HEK293T (cell line): ENCODE results near the gene SLC35G2.
"Not testable (repeated sequence)": the region's sequence is repeated elsewhere in the genome, so short reads cannot be mapped to it uniquely, and the experiment has no call there.

ENCODE experiments used
- CTCF ChIA-PET: fragments of 350-600 bp; formaldehyde crosslinking; extraction: SDS; loops from one replicate; lab custom pipeline; 2021; ENCODE audit warnings: antibody characterized with exemption, inconsistent platforms; lab: Yijun Ruan, JAX
- POLR2A ChIA-PET: fragments of 350-600 bp; formaldehyde crosslinking; extraction: SDS; loops from one replicate; lab custom pipeline; 2020; ENCODE audit warnings: antibody characterized with exemption, inconsistent platforms; lab: Yijun Ruan, JAX
- DNase-seq: peaks from one replicate; pipeline ENCODE4 v3.0.0; 2012; ENCODE audit warnings: mixed read lengths; ENCODE audit errors: extremely low spot score
- ARNT ChIP-seq: fragments of 450-650 bp; IDR thresholded peaks from 2 replicates; pipeline ENCODE4 v1.6.1; 2017; ENCODE audit warnings: mild to moderate bottlenecking
- BHLHE40 ChIP-seq: fragments of 450-650 bp; IDR thresholded peaks from 2 replicates; pipeline ENCODE4 v1.6.1; 2016; ENCODE audit warnings: mild to moderate bottlenecking, moderate library complexity, borderline replicate concordance
- CTBP1 ChIP-seq: fragments of 450-650 bp; IDR thresholded peaks from 2 replicates; pipeline ENCODE4 v1.6.1; 2016; ENCODE audit warnings: borderline replicate concordance
- ELF4 ChIP-seq: fragments of 450-650 bp; IDR thresholded peaks from 2 replicates; pipeline ENCODE4 v1.6.1; 2017; ENCODE audit warnings: antibody characterized with exemption
- FOXA1 ChIP-seq: fragments of 450-650 bp; IDR thresholded peaks from 2 replicates; pipeline ENCODE4 v1.6.1; 2016; ENCODE audit warnings: mild to moderate bottlenecking
- FOXK2 ChIP-seq: fragments of 450-650 bp; IDR thresholded peaks from 2 replicates; pipeline ENCODE4 v1.6.1; 2016; ENCODE audit warnings: mild to moderate bottlenecking
- FOXM1 ChIP-seq: fragments of 450-650 bp; IDR thresholded peaks from 2 replicates; pipeline ENCODE4 v1.6.1; 2017; ENCODE audit warnings: mild to moderate bottlenecking, borderline replicate concordance
- HDGF ChIP-seq: fragments of 450-650 bp; IDR thresholded peaks from 2 replicates; pipeline ENCODE4 v1.6.1; 2017; ENCODE audit warnings: antibody characterized with exemption, borderline replicate concordance
- L3MBTL2 ChIP-seq: fragments of 450-650 bp; conservative IDR thresholded peaks from 2 replicates; pipeline ENCODE4 v1.6.1; 2016; ENCODE audit warnings: mild to moderate bottlenecking
- LEF1 ChIP-seq: fragments of 450-650 bp; IDR thresholded peaks from 2 replicates; pipeline ENCODE4 v1.6.1; 2017; ENCODE audit warnings: mild to moderate bottlenecking, borderline replicate concordance
- NFRKB ChIP-seq: fragments of 450-650 bp; IDR thresholded peaks from 2 replicates; pipeline ENCODE4 v1.6.1; 2016; ENCODE audit warnings: mild to moderate bottlenecking, moderate library complexity
- PKNOX1 ChIP-seq: fragments of 450-650 bp; IDR thresholded peaks from 2 replicates; pipeline ENCODE4 v1.6.1; 2016
- SP1 ChIP-seq: fragments of 450-650 bp; IDR thresholded peaks from 2 replicates; pipeline ENCODE4 v1.6.1; 2017
- SUZ12 ChIP-seq: fragments of 450-650 bp; IDR thresholded peaks from 2 replicates; pipeline ENCODE4 v1.6.1; 2016; ENCODE audit warnings: mild to moderate bottlenecking
- TARDBP ChIP-seq: fragments of 450-650 bp; IDR thresholded peaks from 2 replicates; pipeline ENCODE4 v1.6.1; 2016
- ZNF384 ChIP-seq: fragments of 450-650 bp; IDR thresholded peaks from 2 replicates; pipeline ENCODE4 v1.6.1; 2016

The SLC35G2 gene

GRCh38 chr3:136869282-136869681 is 50.4 kb downstream of the SLC35G2 start:
- TF ChIP-seq FOXM1 (no peak), ARNT (no peak), HDGF (no peak), BHLHE40 (no peak), LEF1 (no peak), FOXA1 (no peak), PKNOX1 (no peak), NFRKB (no peak), FOXK2 (no peak), TARDBP (no peak), CTBP1 (no peak), SUZ12 (no peak), ELF4 (no peak), ZNF384 (no peak), L3MBTL2 (no peak)
- CTCF ChIA-PET, result no interaction called here
- POLR2A ChIA-PET, result no interaction called here
- no peak for DNase-seq

GRCh38 chr3:136872258-136872657 is 53.3 kb downstream of the SLC35G2 start:
- CTCF ChIA-PET, DNase-seq, POLR2A ChIA-PET: not testable (repeated sequence)

GRCh38 chr3:136879510-136879909 is 60.6 kb downstream of the SLC35G2 start:
- POLR2A ChIA-PET, CTCF ChIA-PET, DNase-seq: not testable (repeated sequence)

GRCh38 chr3:136882571-136882970 is 63.6 kb downstream of the SLC35G2 start:
- no peak for TF ChIP-seq FOXK2
- ChIA-PET CTCF (interaction anchor here (0.6 kb wide), 1 partner anchor 19 kb away, joined by 3 read pairs; no protein-coding TSS in a partner anchor), POLR2A (no interaction called here)
- no peak for DNase-seq

- ChIA-PET POLR2A (no interaction called here), CTCF (interaction anchor here (0.5 to 0.6 kb wide), 2 partner anchors 157 to 218 kb away, joined by 3 to 6 read pairs; no protein-coding TSS in a partner anchor)
- no peak for DNase-seq
- TF ChIP-seq BHLHE40, result no peak
- TF ChIP-seq LEF1, result no peak
- TF ChIP-seq TARDBP, result no peak
- TF ChIP-seq SUZ12, result no peak
- no peak for TF ChIP-seq HDGF
These were observed 65.2 kb downstream of the SLC35G2 start for GRCh38 chr3:136883967-136884720.

GRCh38 chr3:136885357-136886213 is 66.7 kb downstream of the SLC35G2 start:
- TF ChIP-seq LEF1 (no peak), PKNOX1 (no peak), FOXM1 (no peak), SP1 (no peak), ELF4 (no peak), SUZ12 (no peak), ZNF384 (no peak), TARDBP (no peak), L3MBTL2 (no peak)
- ChIA-PET CTCF (no interaction called here), POLR2A (no interaction called here)
- DNase-seq, result no peak

GRCh38 chr3:136889947-136890346 is 71.0 kb downstream of the SLC35G2 start:
- DNase-seq, result no peak
- TF ChIP-seq FOXM1 (no peak), FOXA1 (no peak), BHLHE40 (no peak), LEF1 (no peak), ARNT (no peak), CTBP1 (no peak), NFRKB (no peak), SUZ12 (no peak), PKNOX1 (no peak), TARDBP (no peak), ELF4 (no peak), L3MBTL2 (no peak), ZNF384 (no peak), FOXK2 (no peak), HDGF (no peak), SP1 (no peak)
- CTCF ChIA-PET, result no interaction called here
- POLR2A ChIA-PET, result no interaction called here
